ENCODE measurements around the gene KRTAP10-2. TPM values are rescaled to one million over a fixed set of nuclear protein-coding genes. Genes with fewer than 3 reads are reported as not detected.

Gene KRTAP10-2
- total and polyA plus RNA-seq, 11 donors, result not detected

DNA sequence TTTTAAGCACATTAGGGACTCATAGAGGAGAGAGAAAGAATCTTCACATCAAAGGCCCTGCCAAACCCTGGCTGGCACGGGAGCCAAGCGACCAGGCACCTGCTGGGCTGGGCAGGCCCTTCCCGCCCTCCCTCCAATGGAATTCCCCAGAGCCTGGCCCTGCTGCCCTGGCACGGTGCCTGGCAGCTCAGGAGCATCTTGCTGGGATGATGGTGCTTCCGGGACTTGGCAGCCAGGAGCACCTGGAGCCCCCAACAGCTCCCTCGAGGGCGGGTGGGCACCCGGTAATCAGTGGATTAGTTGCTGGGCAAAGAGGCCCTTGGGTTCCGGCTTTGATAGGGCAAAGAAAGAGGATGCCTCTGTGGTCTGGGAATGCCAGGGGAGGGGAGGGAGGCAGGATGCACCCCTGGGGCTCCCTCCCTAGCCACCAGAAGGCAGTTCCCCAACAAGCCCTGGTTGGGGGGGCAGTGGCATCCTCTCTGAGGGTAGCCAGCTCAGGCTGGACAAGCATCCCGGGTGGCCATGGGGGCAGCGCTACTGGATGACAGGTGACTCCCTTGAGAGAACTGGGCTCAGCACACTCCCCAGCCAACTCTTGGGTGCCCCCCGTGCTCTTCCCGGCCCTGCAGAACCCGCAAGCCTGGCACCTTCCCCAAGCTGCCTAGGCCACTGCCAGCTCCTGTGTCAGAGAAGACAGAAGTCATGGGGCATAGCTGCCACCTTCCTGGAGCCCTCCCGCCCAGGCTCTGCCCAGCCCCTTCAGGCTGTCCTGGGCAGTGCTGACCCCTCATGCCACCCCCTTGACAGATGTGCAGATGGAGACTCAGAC, 37.7 kb downstream of the KRTAP10-2 start:
- Histone ChIP-seq H3K4me3 (no peak overlapping the region), H3K36me3 (no peaks in the 10 kb centered on the region), H3K27ac (no peak overlapping the region), H3K27me3 (peaks cover 0 to 16% (median 0%) of the 10 kb centered on the region in 9 donors), H3K4me1 (peaks cover 0 to 14% (median 0%) of the 10 kb centered on the region in 12 donors), H3K9me3 (no peaks in the 10 kb centered on the region)
- intact Hi-C loops (cut with DNase I), result loop anchor here in 9 of 10 donors (5.0 to 10.0 kb wide), 6 partner anchors 221 to 419 kb away; no protein-coding TSS in a partner anchor
- DNase-seq (peak in 3 of 5 donors; percentile 19 to 47 (median 26)), ATAC-seq (no peak)
- TF ChIP-seq, protein P1, sequence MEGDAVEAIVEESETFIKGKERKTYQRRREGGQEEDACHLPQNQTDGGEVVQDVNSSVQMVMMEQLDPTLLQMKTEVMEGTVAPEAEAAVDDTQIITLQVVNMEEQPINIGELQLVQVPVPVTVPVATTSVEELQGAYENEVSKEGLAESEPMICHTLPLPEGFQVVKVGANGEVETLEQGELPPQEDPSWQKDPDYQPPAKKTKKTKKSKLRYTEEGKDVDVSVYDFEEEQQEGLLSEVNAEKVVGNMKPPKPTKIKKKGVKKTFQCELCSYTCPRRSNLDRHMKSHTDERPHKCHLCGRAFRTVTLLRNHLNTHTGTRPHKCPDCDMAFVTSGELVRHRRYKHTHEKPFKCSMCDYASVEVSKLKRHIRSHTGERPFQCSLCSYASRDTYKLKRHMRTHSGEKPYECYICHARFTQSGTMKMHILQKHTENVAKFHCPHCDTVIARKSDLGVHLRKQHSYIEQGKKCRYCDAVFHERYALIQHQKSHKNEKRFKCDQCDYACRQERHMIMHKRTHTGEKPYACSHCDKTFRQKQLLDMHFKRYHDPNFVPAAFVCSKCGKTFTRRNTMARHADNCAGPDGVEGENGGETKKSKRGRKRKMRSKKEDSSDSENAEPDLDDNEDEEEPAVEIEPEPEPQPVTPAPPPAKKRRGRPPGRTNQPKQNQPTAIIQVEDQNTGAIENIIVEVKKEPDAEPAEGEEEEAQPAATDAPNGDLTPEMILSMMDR (IDR thresholded peaks at IDR 0.05), result no peak
- no peak for TF ChIP-seq POLR2A (IDR thresholded peaks at IDR 0.05)
- 56 to 96% (median 67%) methylated on average over 8 to 15 of the region's 15 CpGs for WGBS, 4 donors

DNA sequence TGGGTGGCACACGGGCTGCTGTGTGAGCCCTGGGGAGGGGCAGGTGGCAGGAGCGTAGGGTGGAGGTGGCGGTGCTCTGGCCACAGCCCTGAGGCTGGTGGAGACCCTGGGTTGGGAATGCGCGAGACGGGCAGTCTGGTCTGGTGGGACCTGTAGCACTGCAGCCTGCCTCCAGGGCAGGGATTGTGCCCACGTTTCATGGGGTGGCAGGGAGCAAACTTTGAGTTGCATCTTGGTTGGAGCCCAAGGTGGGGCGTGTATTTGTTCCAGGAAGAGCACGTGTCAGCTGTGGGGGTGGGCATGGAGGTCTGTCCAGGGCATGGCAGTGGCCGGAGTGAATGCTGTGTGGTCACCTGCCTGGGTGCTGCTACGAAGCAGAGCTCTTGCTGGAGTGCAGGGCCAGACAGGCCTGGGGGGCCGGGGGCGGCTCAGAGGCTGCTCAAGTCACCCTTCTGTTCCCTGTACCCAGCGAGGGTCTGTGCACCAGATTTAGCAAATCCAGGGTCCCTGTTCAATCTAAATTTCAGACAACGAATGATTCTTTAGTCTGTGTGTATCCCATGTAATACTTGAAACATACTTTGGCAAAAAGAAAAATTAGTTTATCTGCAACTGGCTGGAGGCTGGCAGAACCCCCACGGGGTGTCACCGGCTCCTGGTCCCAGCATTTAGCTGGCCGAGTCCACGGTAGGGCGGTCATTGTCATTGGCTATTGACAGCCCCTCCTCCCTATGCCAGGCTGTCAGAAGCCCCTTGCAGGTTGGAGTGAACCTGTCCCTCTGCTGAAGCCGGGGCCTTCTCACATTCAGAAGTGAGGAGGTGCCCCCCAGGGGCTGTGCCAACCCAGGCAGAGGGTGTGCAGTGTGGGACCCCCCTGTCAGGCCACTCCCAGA, 38.6 kb downstream of the KRTAP10-2 start:
- intact Hi-C loops (cut with DNase I), result loop anchor here in 9 of 10 donors (5.0 to 10.0 kb wide), 6 partner anchors 222 to 420 kb away; no protein-coding TSS in a partner anchor

DNA sequence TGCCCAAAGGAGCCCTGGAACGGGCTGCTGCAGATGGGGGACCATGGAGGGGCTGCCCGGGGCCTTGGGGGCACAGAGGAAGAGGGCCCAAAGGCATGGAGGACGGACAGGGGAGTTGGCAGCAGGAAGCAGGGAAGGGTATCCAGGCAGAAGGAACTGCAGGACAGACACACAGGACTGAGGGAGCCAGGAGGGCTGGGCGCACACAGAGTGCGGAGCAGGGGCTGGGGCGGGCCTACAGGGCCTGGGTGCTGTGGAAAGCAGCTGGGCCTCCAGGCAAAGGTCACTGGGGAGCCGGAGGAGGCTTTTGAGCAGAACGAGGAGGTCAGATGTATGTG, 39.4 kb downstream of the KRTAP10-2 start:
- Histone ChIP-seq H3K27me3 (peaks cover 0 to 26% (median 0%) of the 10 kb centered on the region in 9 donors), H3K36me3 (no peaks in the 10 kb centered on the region), H3K9me3 (no peaks in the 10 kb centered on the region), H3K4me3 (no peak overlapping the region), H3K27ac (no peak overlapping the region), H3K4me1 (peaks cover 0 to 14% (median 0%) of the 10 kb centered on the region in 12 donors)
- ATAC-seq (no peak), DNase-seq (peak in 1 of 5 donors; percentile 47)
- TF ChIP-seq POLR2A (IDR thresholded peaks at IDR 0.05), result no peak
- TF ChIP-seq, protein P1 (IDR thresholded peaks at IDR 0.05), result no peak
- intact Hi-C loops (cut with DNase I), result loop anchor here in 9 of 10 donors (2.0 to 10.0 kb wide), 8 partner anchors 223 to 420 kb away; no protein-coding TSS in a partner anchor
- WGBS, 4 donors, result 78 to 86% (median 80%) methylated on average over 8 of the region's 8 CpGs

More for the DNA sequence above, 38.6 kb downstream of the KRTAP10-2 start:
- peaks cover 0 to 14% (median 0%) of the 10 kb centered on the region in 12 donors for H3K4me1 ChIP-seq
- TF ChIP-seq POLR2A (IDR thresholded peaks at IDR 0.05), result no peak
- TF ChIP-seq, protein P1 (IDR thresholded peaks at IDR 0.05), result no peak
- DNase-seq (peak in 2 of 5 donors; percentile 19 to 54), ATAC-seq (no peak)
- WGBS, 4 donors, result 78 to 83% (median 78%) methylated on average over 18 to 21 of the region's 21 CpGs
- no peaks in the 10 kb centered on the region for H3K9me3 ChIP-seq
- H3K27me3 ChIP-seq, result peaks cover 0 to 19% (median 0%) of the 10 kb centered on the region in 9 donors
- H3K36me3 ChIP-seq, result no peaks in the 10 kb centered on the region
- H3K4me3 ChIP-seq, result no peak overlapping the region
- H3K27ac ChIP-seq, result no peak overlapping the region

Data from heart left ventricle (tissue), 16 donors.